Epithelial cell of umbilical artery (primary cell): Measurements from ENCODE around the gene MYOZ2. TPM values are rescaled to one million over a fixed set of nuclear protein-coding genes. Genes with fewer than 3 reads are reported as not detected.

ENCODE experiments used
- total RNA-seq: library from RNA; depleted of rRNA; stranded (reverse); fragments of >200 nt; gene quantifications from 2 replicates; pipeline ENCODE4 v1.2.3, GENCODE V29; 2014

Gene MYOZ2
- total RNA-seq, result 0.15 and 1.3 TPM in 2 replicates

GRCh38 chr4:119135721-119136121, at the start of gene MYOZ2:
MYOZ2 (plus strand) TSS chr4:119135832; CDS start chr4:119136526, 694 bp downstream.

DNA sequence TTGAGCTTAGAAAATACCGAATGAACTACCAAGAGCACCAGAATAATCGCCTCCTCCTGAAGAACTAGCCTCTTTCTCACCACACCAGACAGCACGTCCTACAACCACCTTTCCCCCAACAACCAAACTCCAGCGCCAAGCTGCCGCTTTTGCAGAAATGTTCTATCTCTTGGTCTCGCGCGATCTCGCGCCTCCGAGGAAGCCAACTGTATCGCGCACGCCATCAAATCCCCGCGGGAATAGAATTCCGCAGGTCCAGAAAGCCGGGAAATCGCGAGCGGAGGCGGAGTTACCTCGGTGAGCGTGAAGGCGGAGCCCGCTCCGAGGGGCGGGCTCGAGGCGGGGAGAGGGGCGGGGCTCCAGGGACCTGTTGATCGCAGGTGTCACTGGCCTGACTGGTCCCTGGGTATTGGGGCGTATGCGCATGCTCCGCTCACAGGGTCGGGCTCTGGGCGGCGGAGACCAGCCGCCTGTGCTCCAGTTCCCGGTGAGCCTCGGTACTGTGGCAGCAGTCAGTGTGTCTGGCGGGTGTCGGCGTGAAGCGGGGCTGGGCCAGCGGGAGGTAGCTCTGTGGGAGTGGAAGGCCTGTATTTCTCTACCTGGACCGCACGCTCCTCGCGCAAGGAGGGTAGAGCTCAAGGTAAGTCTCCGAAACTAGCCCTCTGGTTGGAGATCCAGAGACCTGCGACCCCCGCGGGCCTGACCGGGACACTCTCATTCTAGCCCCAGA, 76.8 kb downstream of the MYOZ2 start, which contains the start of gene USP53:
USP53 (plus strand) TSS at position 480 of the 730 bp plus-strand sequence. CDS start 27,047 bp downstream, outside the sequence.

Other genes starting within 250 kb of the MYOZ2 start
- gene SYNPO2, start 247.0 kb upstream of the MYOZ2 start, total RNA-seq, result under 0.01 and 0.61 TPM in 2 replicates
- gene USP53, start 76.9 kb downstream of the MYOZ2 start, total RNA-seq, result 67.9 and 89.7 TPM in 2 replicates
- gene FABP2, start 186.3 kb downstream of the MYOZ2 start, total RNA-seq, result not detected in 2 replicates